HFFc6 (cell line): ENCODE measurements around the gene SLC66A1. TPM values are rescaled to one million over a fixed set of nuclear protein-coding genes. Genes with fewer than 3 reads are reported as not detected.
"Not testable (repeated sequence)": the region's sequence is repeated elsewhere in the genome, so short reads cannot be mapped to it uniquely, and the experiment has no call there.

Experiments
- DNase-seq: peaks from one replicate; pipeline ENCODE4 v3.0.0-alpha.2; 2018
- H3K27ac Mint-ChIP-seq: 2 replicates; pipeline ENCODE4 v1.8.0; 2020; ENCODE audit warnings: mild to moderate bottlenecking, mixed read lengths
- H3K27me3 Mint-ChIP-seq: 2 replicates; pipeline ENCODE4 v1.8.0; 2021; ENCODE audit warnings: mild to moderate bottlenecking, moderate library complexity, mixed read lengths; ENCODE audit not compliant: insufficient read depth
- H3K36me3 Mint-ChIP-seq: 2 replicates; pipeline ENCODE4 v1.8.0; 2021; ENCODE audit warnings: low read depth, mixed read lengths
- H3K4me1 Mint-ChIP-seq: 2 replicates; pipeline ENCODE4 v1.8.0; 2020; ENCODE audit warnings: low read depth, mixed read lengths
- H3K4me3 Mint-ChIP-seq: 2 replicates; pipeline ENCODE4 v1.8.0; 2020; ENCODE audit warnings: mild to moderate bottlenecking, moderate library complexity, mixed read lengths
- H3K9me3 Mint-ChIP-seq: 2 replicates; pipeline ENCODE4 v1.8.0; 2020; ENCODE audit warnings: mild to moderate bottlenecking, mixed read lengths
- total RNA-seq, 6 experiments: library from RNA; stranded (reverse); fragmentation: NEBNext Ultra II Directional; extraction: Animal tissue kit (Norgen Biotek cat#: 25700); gene quantifications; 2 replicates in 1 of 6; 3 replicates in 5 of 6; pipeline ENCODE4 v1.2.3, GENCODE V29; 2021
- TF ChIP-seq, protein P1 (sequence below): fragments of 200-600 bp; sonication (generic); IDR thresholded peaks from 2 replicates; pipeline ENCODE4 v1.5.0; 2021; ENCODE audit warnings: antibody characterized with exemption, mild to moderate bottlenecking

Gene SLC66A1
- total RNA-seq, 6 experiments from 2014 or later, result 13.3 to 15.6 (median 14.2) TPM

DNA sequence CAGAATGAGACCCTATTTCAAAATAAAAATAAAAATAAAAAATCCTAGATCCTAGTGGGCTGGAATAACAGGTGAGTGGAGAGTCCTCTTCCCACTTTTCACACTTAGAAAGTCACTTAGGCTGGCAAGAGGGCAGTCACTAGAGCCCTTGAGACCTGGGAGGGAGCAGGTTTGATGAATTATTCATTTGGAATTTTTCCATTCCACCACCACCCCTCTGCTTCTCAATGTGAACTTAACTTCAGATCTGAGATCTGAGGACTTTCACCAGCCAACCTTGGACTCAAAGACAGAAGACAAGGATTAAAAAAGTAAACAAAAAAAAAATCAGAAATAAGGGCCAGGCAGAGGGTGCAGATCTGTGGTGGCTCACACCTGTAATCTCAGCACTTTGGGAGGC lies 40.1 kb upstream of the SLC66A1 start:
- TF ChIP-seq, protein P1, sequence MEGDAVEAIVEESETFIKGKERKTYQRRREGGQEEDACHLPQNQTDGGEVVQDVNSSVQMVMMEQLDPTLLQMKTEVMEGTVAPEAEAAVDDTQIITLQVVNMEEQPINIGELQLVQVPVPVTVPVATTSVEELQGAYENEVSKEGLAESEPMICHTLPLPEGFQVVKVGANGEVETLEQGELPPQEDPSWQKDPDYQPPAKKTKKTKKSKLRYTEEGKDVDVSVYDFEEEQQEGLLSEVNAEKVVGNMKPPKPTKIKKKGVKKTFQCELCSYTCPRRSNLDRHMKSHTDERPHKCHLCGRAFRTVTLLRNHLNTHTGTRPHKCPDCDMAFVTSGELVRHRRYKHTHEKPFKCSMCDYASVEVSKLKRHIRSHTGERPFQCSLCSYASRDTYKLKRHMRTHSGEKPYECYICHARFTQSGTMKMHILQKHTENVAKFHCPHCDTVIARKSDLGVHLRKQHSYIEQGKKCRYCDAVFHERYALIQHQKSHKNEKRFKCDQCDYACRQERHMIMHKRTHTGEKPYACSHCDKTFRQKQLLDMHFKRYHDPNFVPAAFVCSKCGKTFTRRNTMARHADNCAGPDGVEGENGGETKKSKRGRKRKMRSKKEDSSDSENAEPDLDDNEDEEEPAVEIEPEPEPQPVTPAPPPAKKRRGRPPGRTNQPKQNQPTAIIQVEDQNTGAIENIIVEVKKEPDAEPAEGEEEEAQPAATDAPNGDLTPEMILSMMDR, result no peak
- H3K27me3 Mint-ChIP-seq, result peaks cover 8% of the 10 kb centered on the region; the same call in 1 of the 2 replicates
- no peak overlapping the region for H3K4me3 Mint-ChIP-seq
- H3K27ac Mint-ChIP-seq, result no peak overlapping the region
- H3K9me3 Mint-ChIP-seq, result peaks cover 12% of the 10 kb centered on the region
- no peak for DNase-seq
- H3K36me3 Mint-ChIP-seq, result peaks cover 9% of the 10 kb centered on the region
- peaks cover 7% of the 10 kb centered on the region; the same call in 1 of the 2 replicates for H3K4me1 Mint-ChIP-seq

DNA sequence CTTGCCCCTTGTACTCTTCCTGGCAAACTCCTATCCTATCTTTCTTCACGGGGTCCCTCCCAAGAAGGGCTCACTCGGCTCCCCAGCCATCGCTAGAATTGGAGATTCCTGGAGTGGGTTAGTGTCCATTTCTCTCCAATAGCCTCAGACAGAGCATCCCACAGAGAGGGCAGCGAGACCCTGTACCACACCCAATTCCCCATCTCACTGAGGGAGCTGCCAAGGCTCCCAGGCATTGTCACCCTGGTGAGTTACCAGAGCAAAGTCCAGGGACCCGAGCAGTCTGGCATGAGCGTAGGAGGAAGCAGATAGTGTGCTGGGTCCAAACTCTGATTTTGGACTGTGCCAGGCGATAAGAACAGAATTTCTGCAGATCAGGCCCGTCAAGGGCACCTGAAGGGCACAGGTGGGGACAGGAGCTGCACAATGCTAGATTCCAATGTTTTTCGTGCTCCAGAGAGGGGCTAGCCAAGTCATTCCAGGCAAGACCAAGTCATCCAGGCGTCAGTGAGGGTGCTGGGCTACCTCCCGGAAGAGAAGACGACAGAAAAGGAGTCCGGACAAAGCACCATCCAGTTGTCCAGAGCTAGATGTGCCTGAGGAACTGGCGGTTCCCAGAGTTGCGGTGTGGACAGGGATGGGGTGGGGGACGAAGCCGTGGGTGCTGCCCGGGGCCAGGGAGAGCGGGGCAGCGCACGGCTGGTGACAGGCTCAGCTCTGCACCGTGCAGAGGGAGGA lies 38.9 kb upstream of the SLC66A1 start:
- H3K4me3 Mint-ChIP-seq, result no peak overlapping the region
- TF ChIP-seq, protein P1, result no peak
- peaks cover 8% of the 10 kb centered on the region; the same call in 1 of the 2 replicates for H3K27me3 Mint-ChIP-seq
- H3K36me3 Mint-ChIP-seq, result peaks cover 9% of the 10 kb centered on the region
- DNase-seq, result no peak
- peaks cover 12% of the 10 kb centered on the region for H3K9me3 Mint-ChIP-seq
- H3K4me1 Mint-ChIP-seq, result peaks cover 7% of the 10 kb centered on the region; the same call in 1 of the 2 replicates
- no peak overlapping the region for H3K27ac Mint-ChIP-seq

- H3K27ac Mint-ChIP-seq, result not testable (repeated sequence)
These were observed 38.1 kb upstream of the SLC66A1 start for GRCh38 chr1:19273844-19274531.

GRCh38 chr1:19274636-19275035 lies 37.5 kb upstream of the SLC66A1 start:
- peaks cover 2% of the 10 kb centered on the region; the same call in 1 of the 2 replicates for H3K4me1 Mint-ChIP-seq
- H3K27ac Mint-ChIP-seq, result no peak overlapping the region
- TF ChIP-seq, protein P1, result no peak
- H3K9me3 Mint-ChIP-seq, result peaks cover 12% of the 10 kb centered on the region
- peaks cover 8% of the 10 kb centered on the region; the same call in 1 of the 2 replicates for H3K27me3 Mint-ChIP-seq
- DNase-seq, result no peak
- H3K36me3 Mint-ChIP-seq, result peaks cover 9% of the 10 kb centered on the region
- no peak overlapping the region for H3K4me3 Mint-ChIP-seq

More at GRCh38 chr1:19273844-19274531, 38.1 kb upstream of the SLC66A1 start:
- not testable (repeated sequence) for H3K4me1 Mint-ChIP-seq, H3K27me3 Mint-ChIP-seq, DNase-seq, H3K4me3 Mint-ChIP-seq, H3K36me3 Mint-ChIP-seq
- peaks cover 12% of the 10 kb centered on the region for H3K9me3 Mint-ChIP-seq

DNA sequence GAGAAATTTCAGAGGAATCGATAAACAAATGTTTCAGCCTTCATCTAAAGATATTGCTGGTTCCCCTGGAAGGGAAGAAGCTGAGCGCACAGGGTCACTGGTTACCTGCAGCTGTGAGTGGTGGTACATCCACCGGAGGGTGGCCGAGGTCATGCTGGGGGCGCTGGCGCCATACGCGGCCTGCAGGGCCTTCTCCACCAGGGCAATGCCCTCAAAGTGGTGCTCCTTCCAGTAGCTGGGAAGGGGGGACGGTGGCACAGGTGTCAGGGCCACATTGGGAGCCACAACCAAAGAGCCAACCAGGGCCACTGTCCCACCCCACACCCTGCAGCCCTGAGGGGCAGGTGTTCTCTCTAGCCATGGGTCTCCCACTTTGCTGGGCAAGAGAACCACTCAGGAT lies 28.2 kb upstream of the SLC66A1 start:
- Mint-ChIP-seq H3K9me3 (no peaks in the 10 kb centered on the region; the same call in 1 of the 2 replicates), H3K36me3 (peaks cover 9% of the 10 kb centered on the region; the same call in 1 of the 2 replicates), H3K27ac (no peak overlapping the region), H3K4me1 (0 out of 2 replicates have a peak, but pooled peaks cover under 1% of the 10 kb centered on the region), H3K27me3 (no peaks in the 10 kb centered on the region; the same call in 1 of the 2 replicates), H3K4me3 (no peak overlapping the region)
- TF ChIP-seq, protein P1, result no peak
- DNase-seq, result no peak
